Panc1 (cell line): Measurements from ENCODE around the gene HID1. TPM values are rescaled to one million over a fixed set of nuclear protein-coding genes. Genes with fewer than 3 reads are reported as not detected.

Experiments
- ATAC-seq: fragments of 200-7000 bp; cut with Tn5 transposase; 2 replicates; pipeline ENCODE4 v1.9.1; 2020; ENCODE audit warnings: mild to moderate bottlenecking, moderate library complexity
- BruUV-seq: library from RNA; stranded (reverse); fragments of 400-500 nt; replicated peaks from 2 replicates; lab custom pipeline; 2021; lab: Mats Ljungman, UMichigan
- CTCF ChIA-PET: fragments of 300-600 bp; sonication (Branson Sonifier 250); formaldehyde crosslinking; loops from one replicate; lab custom pipeline; 2022; ENCODE audit warnings: antibody characterized with exemption; lab: Charles Lee
- POLR2A ChIA-PET: fragments of 300-600 bp; sonication (Branson Sonifier 250); formaldehyde crosslinking; loops from one replicate; lab custom pipeline; 2022; ENCODE audit warnings: antibody characterized with exemption; lab: Charles Lee
- DNase-seq: peaks from one replicate; pipeline ENCODE4 v3.0.0-alpha.2; 2010; ENCODE audit warnings: low read depth, low spot score
- H3K27ac ChIP-seq: 2 replicates; pipeline ENCODE4 v1.5.1; 2011; ENCODE audit warnings: mild to moderate bottlenecking, low read length, inconsistent platforms
- H3K27me3 ChIP-seq: fragments of 200-500 bp; sonication (Bioruptor generic); 2 replicates; pipeline ENCODE4 v1.6.0; 2014; ENCODE audit warnings: low read length, inconsistent platforms; ENCODE audit not compliant: control insufficient read depth, insufficient read depth
- H3K36me3 ChIP-seq: fragments of 200-500 bp; sonication (Bioruptor generic); 2 replicates; pipeline ENCODE4 v1.5.1; 2014; ENCODE audit warnings: inconsistent platforms, mild to moderate bottlenecking, low read length, moderate library complexity; ENCODE audit not compliant: control insufficient read depth, insufficient read depth
- H3K4me1 ChIP-seq: 2 replicates; pipeline ENCODE4 v1.5.1; 2011; ENCODE audit warnings: inconsistent platforms, mild to moderate bottlenecking, low read length, moderate library complexity; ENCODE audit not compliant: control insufficient read depth, insufficient read depth
- H3K4me3 ChIP-seq, 2 experiments: 2 replicates each; pipeline ENCODE4 v1.5.1; 2011 to 2012; ENCODE audit warnings: low read depth in 2 of 2, low read length in 2 of 2, mild to moderate bottlenecking in 2 of 2, inconsistent platforms in 1 of 2, moderate library complexity in 1 of 2
- H3K9me3 ChIP-seq: fragments of 200-500 bp; sonication (Bioruptor generic); 2 replicates; pipeline ENCODE4 v1.5.1; 2014; ENCODE audit warnings: low read depth, mild to moderate bottlenecking, inconsistent platforms, low read length, moderate library complexity; ENCODE audit not compliant: control insufficient read depth, insufficient read depth
- CTCF ChIP-seq: fragments of 450-650 bp; IDR thresholded peaks from 2 replicates; pipeline ENCODE4 v1.5.1; 2017; ENCODE audit warnings: mild to moderate bottlenecking
- POLR2AphosphoS5 ChIP-seq: IDR thresholded peaks from 2 replicates; pipeline ENCODE4 v1.6.1; 2012; ENCODE audit warnings: mild to moderate bottlenecking, low read depth, low read length, moderate library complexity
- REST ChIP-seq, 2 experiments: IDR thresholded peaks; 2 replicates each; pipeline ENCODE4 v1.6.1; 2011 to 2012; ENCODE audit warnings: low read depth in 2 of 2, control low read depth in 1 of 2, low read length in 1 of 2, mild to moderate bottlenecking in 1 of 2, moderate library complexity in 1 of 2; ENCODE audit not compliant: insufficient read depth in 1 of 2
- SIN3A ChIP-seq: IDR thresholded peaks from 2 replicates; pipeline ENCODE4 v1.6.1; 2012; ENCODE audit warnings: low read depth, mild to moderate bottlenecking, low read length, moderate library complexity, borderline replicate concordance; ENCODE audit not compliant: insufficient read depth
- TCF7L2 ChIP-seq: IDR thresholded peaks from 2 replicates; pipeline ENCODE4 v1.6.1; 2011; ENCODE audit warnings: mild to moderate bottlenecking, low read depth, low read length, inconsistent platforms
- in situ Hi-C: cut with HindIII; loops from 2 replicates; pipeline ENCODE4 v1.10.0; 2016; ENCODE audit warnings: low sequenced_read_pairs, low pct_unique_long_range_greater_than_20kb
- intact Hi-C: fragments of 100-400 bp; cut with micrococcal nuclease; formaldehyde crosslinking; loops from one replicate; pipeline ENCODE4 v1.10.0; 2022; ENCODE audit not compliant: unreplicated experiment
- total RNA-seq: library from RNA; stranded (reverse); gene quantifications from one replicate; pipeline ENCODE4 v1.2.1, GENCODE V29; 2021; ENCODE audit not compliant: unreplicated experiment

HID1 gene
- total RNA-seq, 1 experiment from 2014 or later, result 10.9 TPM

- no TSS peak for BruUV-seq
- Histone ChIP-seq H3K27me3 (no peaks in the 10 kb centered on the region), H3K9me3 (no peaks in the 10 kb centered on the region), H3K4me3 (no peak overlapping the region), H3K27ac (no peak overlapping the region), H3K36me3 (no peaks in the 10 kb centered on the region), H3K4me1 (peaks cover 3% of the 10 kb centered on the region; the same call in 1 of the 2 replicates)
- ChIA-PET CTCF (interaction anchor here (0.7 to 4.9 kb wide), 3 partner anchors 27 to 36 kb away, joined by 3 to 30 read pairs (median 15); partner anchors contain the start of gene OTOP2), POLR2A (no interaction called here)
- no peak for TF ChIP-seq CTCF
- no peak for TF ChIP-seq TCF7L2
- TF ChIP-seq SIN3A, result no peak
- TF ChIP-seq POLR2AphosphoS5, result no peak
- no peak for TF ChIP-seq REST (IDR thresholded peaks at IDR 0.05; ENCODE audit: insufficient read depth in 1 of 2, low read depth in 2 of 2, low read length in 1 of 2)
- intact Hi-C loops (no loop called here), in situ Hi-C loops (no loop called here)
- no peak for ATAC-seq
- no peak for DNase-seq
Observed at GRCh38 chr17:74956093-74956492, 16.5 kb downstream of the HID1 start.

GRCh38 chr17:74954665-74955421, 17.7 kb downstream of the HID1 start:
- in situ Hi-C loops (no loop called here), intact Hi-C loops (no loop called here)
- POLR2A ChIA-PET, result no interaction called here
- no peaks in the 10 kb centered on the region for H3K36me3 ChIP-seq
- no peaks in the 10 kb centered on the region for H3K27me3 ChIP-seq
- ATAC-seq (no peak), DNase-seq (no peak)
- no peaks in the 10 kb centered on the region for H3K4me1 ChIP-seq
- no TSS peak for BruUV-seq
- no peak overlapping the region for H3K4me3 ChIP-seq
- CTCF ChIA-PET, result interaction anchor here (2.6 to 4.9 kb wide), 2 partner anchors 30 to 35 kb away, joined by 15 to 30 read pairs; partner anchors contain the start of gene OTOP2
- H3K27ac ChIP-seq, result no peak overlapping the region
- TF ChIP-seq POLR2AphosphoS5 (no peak), CTCF (no peak), REST (IDR thresholded peaks at IDR 0.05; ENCODE audit: insufficient read depth in 1 of 2, low read depth in 2 of 2, low read length in 1 of 2) (no peak), SIN3A (no peak), TCF7L2 (no peak)
- no peaks in the 10 kb centered on the region for H3K9me3 ChIP-seq
